ENCODE data around the gene RPL36A.

The RPL36A gene

DNA sequence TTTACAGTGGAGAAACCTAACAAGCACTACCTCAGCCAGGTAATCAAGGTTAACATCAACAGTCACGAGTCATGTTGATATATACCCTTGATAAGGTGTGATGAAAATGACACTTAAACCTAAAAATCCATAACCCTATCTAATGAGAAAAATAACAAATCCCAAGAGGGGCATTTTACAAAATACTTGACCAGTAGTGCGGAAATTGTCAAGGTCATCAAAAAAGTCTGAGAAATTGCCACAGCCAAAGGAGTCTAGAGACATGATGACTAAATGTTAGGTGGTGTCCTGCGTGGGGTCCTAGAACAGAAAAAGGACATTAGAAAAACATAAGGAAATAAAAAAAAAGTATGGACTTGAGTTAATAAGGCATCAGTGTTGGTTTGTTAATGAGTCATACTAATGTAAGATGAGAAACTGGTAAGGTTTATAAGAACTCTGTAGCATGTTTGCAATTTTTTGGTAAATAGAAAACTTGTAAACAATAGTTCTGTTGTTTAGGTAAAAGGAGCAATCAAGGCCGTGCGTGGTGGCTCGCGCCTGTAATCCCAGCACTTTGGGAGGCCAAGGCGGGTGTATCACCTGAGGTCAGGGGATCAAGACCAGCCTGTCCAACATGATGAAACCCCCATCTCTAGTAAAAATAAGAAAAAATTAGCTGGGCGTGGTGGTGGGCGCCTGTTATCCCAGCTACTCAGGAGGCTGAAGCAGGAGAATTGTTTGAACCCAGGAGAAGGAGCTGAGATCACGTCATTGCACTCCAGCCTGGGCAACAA is 2.9 kb downstream of the RPL36A start:
- DNase-seq (ENCODE audit: low spot score) = no peak

DNA sequence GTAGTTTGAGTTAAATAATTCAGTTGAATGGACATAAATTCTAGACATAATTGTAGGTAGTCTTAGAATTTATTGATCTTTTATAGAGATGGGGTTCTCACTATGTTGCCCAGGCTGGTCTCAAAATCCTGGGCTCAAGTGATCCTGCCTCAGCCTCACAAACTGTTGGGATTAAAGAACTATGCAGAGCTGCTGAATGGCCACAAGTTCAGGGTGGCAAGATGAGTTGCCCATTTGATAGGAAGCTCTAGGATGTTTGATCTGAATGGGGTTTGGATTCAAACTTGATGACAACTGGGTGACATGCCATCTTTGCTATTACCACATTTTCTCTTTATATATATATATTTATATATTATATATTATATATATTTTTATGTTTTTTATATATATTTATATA is 3.6 kb downstream of the RPL36A start:
- no peak for DNase-seq (ENCODE audit: low spot score)

DNA sequence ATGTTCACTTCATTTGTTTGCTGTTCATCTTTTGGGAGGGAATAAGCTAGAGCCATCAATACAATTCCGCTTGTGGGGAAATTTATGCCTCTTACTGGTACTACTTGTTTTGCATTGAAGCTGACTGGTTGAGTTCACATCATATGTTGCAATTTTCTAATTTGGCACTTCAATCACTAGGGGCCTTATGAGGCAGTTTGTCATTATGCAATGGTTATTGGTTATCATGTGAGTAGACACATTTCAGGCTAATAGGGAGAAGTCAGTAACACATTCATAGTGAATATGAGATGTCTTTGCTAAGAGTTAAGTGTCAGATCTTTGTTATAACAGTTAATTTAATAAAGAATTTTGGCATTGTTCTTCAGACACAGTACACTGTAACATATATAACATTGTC is 5.0 kb downstream of the RPL36A start:
- no peak for DNase-seq (ENCODE audit: low spot score)

- DNase-seq (ENCODE audit: low spot score) = no peak
Measured at GRCh38 chrX:101397779-101398178, 7.0 kb downstream of the RPL36A start.

DNA sequence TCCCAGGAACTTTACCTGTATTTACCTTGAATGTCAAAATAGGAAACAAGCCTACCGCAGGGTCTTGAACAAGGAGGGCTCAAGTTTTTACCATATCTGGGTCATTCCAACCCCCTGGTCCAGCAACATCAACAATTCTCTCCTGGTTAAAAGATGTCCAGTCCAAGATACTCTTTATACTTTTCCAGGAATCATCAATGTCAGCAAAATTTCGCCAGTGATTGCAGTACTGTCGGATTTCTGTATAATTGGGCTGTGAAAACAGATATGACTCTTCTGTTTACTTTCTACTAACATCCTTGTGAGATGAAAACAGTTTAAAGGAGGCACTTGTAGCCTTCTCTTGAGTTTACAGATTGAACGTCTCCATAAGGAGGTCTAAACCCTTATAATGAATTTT is 7.9 kb downstream of the RPL36A start:
- no peak for DNase-seq (ENCODE audit: low spot score)

DNA sequence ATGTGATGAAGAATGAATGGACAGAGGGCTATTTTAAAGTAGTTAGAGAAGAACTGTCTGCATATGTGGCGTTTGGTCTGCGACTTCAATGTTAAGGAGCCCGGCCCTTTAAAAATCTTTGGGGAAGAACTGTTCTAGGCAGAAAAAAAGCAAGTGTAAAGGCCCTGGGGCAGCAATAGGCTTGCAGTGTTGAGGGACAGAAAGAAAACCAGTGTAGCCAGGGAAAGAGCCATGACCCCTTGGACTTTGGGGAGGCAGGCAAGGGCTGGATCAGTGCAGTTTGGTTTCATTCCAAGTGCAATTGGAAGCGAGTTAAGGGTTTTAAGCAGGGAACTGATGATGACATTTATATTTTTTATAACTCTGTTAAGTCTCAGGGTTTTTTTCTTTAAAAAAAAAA is 9.0 kb downstream of the RPL36A start:
- no peak for DNase-seq (ENCODE audit: low spot score)

DNA sequence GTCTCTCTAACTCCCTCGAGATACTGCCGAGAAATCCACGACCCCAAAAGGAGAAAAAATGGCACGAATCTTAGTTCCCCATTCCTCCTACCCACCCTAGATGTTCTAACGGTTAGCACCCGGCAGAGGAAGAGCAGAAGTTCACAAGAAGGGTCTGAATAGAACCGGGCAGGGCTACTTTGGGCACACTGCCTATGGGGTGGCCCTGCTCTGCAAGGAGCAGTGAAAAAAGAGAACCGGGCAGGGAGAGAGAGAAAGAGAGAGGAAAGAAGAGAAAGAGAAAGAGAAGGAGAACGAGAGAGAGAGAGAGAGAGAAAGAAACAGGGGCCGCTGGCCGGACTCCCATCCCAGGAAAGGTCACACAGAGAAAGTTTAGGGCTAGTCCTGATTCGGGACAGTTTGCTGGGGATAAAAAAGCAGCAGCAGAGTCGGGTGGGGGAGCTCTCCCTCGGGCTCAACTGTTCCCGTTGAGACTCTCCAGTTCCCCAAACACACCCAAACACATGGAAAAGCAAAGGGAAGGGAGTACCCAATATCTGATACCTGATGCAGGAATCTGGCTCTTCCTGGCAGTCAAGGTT is 16.4 kb downstream of the RPL36A start:
- no peak for DNase-seq (ENCODE audit: low spot score)

GRCh38 chrX:101407748-101408531 is 17.1 kb downstream of the RPL36A start, which contains the start of the genes GLA and HNRNPH2:
GLA (minus strand) TSS chrX:101407925; CDS start chrX:101407903, 22 bp downstream.
HNRNPH2 (plus strand) TSS chrX:101408222; CDS start chrX:101411989, 3,767 bp downstream.
- DNase-seq (ENCODE audit: low spot score) = peak; percentile 96

DNA sequence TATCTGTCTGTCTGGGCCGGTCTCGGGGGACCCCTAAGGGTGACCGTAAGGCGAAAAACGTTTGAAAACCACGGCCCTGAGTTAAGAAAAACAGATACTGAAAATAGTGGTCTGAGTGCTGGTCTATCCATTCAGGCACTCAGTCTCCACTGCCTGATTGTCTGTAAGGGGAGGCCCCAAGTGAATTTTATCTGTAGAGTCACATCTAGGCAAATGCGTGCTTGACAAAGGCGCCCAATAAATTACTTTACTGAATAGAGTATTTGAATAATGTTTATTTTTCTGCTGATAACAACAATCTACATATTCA is 17.7 kb downstream of the RPL36A start:
- no peak for DNase-seq (ENCODE audit: low spot score)

GRCh38 chrX:101409043-101409442 is 18.2 kb downstream of the RPL36A start:
- DNase-seq (ENCODE audit: low spot score) = no peak

DNA sequence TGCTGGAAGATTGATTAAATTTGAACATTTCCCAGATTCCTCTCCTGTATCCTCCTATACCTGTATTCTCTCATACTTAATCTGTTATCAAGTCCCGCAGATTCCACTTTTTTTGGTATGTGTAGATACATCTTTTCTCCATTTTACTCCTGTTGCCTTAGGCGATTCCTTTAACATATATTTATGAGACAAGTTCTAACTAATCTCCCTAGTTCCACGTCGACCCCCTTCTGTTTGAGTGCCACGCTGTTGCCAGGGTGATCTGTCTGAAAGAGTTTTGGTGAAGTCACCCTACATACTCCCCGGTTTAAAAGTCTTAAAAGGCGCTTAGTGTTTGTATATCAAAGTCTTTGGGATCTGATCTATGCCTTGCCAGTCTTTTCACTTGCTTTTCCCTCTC is 19.6 kb downstream of the RPL36A start:
- DNase-seq (ENCODE audit: low spot score) = no peak

DNA sequence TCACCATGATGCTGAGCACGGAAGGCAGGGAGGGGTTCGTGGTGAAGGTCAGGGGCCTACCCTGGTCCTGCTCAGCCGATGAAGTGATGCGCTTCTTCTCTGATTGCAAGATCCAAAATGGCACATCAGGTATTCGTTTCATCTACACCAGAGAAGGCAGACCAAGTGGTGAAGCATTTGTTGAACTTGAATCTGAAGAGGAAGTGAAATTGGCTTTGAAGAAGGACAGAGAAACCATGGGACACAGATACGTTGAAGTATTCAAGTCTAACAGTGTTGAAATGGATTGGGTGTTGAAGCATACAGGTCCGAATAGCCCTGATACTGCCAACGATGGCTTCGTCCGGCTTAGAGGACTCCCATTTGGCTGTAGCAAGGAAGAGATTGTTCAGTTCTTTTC is 21.2 kb downstream of the RPL36A start:
- no peak for DNase-seq (ENCODE audit: low spot score)

DNA sequence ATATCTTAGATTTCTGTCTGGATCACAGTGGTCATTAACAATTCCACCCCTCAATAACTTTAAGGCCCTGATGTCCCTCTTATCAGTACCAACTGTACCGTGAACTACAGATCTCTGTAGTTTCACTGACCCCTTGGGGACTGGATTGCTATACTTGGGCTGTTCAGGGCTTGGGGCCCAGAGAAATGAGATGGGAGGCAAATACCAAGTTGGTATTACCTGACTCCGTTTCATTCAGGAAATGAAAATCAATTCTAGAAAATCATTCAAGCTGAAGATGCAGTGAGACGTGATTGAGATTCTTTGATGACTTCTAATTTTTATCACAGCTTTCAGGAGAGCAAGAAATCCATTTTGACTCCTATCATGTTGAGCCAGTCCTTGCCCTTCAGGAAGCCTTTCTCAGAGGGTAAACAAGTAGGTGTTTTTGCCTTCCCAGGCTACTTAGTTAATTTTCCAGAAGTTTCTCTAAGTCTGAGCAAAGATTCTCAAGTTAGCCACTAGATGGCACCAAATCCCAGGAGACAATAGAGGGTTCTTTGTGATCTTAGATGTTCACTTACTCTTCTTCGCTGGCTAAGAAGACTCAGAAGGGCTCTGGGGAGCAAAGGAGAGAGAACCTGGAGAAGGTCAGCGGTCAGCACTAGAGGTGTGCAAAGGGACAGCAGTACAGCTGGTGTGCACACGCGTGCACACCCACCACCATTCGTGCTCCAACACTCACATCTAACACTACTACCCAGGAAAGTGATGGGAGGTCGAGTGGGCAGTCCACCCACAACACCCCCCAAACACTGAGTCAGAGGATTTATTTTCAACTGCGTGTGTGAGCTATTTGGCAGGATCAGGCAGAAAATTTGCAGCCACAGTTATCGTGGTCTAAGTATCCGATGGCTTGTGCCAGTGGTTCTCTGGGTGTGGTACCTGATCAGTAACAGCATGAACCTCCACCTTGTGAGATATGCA is 24.7 kb downstream of the RPL36A start:
- peak; percentile 69 for DNase-seq (ENCODE audit: low spot score)

DNA sequence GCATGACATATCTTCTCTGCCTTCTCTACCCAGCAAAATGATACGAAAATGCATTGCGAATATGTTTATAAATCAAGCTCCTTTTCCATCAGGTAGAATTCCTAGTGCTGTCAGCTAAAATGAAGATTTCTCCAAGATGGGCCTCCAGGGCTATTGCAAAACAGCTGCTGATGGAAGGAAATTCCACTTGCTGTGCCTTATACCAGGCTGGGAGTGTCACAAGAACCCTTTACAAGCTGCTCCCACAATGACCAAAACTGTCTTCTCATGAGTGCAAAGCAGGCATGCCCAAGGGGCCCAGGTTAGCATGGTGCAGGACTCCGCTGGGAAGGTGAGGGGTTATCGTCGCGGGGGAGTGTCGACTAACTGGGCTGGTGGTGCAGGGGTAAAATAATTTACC is 25.9 kb downstream of the RPL36A start:
- no peak for DNase-seq (ENCODE audit: low spot score)

DNA sequence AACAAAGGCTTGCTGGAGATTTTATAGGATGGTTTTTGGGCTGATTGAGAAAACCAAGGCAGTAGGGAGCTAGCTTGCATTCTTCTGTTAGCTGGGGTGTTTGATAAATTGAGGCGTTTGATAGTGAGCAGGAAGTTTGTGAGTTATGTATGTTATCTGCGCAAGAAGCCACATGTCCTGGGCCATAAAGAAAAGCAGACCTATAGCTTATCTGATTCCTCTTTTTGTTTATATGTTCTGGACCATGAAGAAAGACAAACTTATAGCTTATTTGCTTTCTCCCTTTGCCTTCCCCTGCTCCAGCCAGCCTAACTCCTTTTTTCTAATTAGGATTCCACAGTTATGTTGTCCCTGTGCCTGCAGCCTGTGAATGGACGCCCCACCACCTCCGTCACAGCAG is 26.4 kb downstream of the RPL36A start:
- DNase-seq (ENCODE audit: low spot score) = no peak

DNA sequence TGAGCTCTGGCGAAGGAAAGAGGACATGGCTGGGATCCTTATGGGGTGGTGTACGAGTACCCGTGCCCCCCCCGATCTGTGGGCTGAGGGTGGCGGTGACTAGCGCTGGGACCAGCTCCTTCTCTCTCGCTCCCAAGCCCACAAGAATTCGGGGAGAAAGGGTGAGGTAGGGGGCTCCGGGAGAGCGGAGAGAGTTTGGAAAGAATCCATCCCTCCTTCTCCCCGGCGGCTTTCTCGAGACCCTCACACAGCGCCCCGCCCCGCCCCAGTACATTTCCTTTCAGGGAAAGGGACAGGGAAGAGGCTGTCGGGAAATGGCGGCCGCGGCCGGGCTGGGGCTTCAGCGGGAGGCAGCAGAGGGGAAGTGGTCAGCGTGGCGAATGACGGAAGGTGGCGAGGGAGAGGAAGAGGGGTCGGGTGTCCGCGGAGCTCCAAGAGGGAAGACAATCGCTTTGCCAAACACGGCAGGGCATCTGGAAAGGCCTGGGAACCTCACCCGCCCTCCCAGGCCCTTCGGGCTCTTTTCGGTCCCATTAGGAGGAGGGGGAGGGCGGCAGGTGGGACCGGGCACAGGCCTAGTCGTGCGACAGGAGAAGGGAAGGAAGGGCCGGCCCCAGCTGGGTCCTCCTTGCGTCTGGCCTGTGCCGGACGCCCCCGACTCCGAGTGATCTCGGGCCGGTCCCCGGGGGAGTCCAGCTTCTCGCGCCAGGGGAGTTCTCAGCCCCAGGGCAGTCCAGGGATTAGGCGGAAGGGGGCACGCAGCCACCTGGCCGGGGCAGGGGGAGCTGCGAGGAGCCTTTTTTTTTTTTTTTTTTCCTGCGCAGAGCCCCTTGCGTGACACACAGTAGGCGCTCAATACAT is 27.4 kb downstream of the RPL36A start:
- DNase-seq (ENCODE audit: low spot score) = peak; percentile 39

DNA sequence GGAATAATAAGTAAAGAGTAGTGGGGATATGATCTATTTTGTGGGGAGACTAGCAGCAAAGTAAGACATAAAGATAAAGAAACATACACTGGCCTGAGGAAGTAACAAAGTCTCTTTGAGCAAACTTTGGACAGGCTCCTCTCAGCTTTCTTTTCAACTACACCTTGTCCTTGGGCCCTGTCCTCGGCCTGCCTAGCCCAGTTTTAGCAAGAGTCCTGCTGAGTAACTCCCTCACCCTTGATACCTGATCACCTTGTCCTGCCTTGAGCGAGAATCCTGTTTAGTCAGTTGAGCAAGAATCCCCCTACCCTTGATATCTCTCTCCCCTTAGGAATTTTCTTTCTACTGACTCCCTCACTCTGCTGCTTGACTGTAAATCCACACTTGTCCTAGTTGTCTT is 28.7 kb downstream of the RPL36A start:
- DNase-seq (ENCODE audit: low spot score) = no peak

GRCh38 chrX:101427954-101428353 is 37.1 kb downstream of the RPL36A start:
- DNase-seq (ENCODE audit: low spot score) = no peak

DNA sequence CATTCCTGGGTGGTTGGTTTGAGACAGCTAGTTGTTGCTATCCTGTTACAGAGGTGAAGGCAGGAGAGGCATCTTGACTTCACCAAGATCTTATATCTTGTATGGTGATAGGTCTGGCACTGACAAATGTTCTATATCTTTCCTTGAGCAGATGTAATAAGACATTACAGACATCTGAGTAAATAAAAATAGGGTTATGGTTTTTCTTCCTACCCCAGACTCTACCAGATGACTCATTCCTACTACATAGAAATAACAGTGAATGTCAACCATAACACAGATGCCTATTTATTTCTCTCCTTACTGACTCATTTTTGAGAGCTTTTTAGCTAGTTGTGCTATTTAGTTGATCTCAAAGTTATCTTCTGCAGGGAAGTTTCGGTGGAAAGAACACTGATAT is 39.1 kb downstream of the RPL36A start:
- DNase-seq (ENCODE audit: low spot score) = no peak

- DNase-seq (ENCODE audit: low spot score) = no peak
Measured at GRCh38 chrX:101430457-101431078, 39.8 kb downstream of the RPL36A start.

DNA sequence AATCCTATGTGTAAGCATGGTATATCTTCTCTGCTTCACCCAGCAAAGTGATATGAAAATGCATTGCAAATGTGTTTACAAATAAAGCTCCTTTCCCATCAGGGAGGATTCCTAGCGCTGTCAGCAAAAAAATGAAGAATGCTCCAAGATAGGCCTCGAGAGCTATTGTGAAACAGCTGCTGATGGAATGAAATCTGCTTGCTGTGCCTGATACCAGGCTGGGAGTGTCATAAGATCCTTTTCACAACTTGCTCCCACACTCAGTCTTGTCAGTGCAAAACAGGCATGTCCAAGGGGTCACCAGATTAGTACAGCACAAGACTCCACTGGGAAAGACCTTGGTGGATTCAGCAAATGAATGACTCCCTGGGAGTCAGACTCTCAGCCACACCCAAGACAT is 51.3 kb downstream of the RPL36A start:
- no peak for DNase-seq (ENCODE audit: low spot score)

Measured in putamen (tissue), 1 donor.